Endometrium (tissue), 2 donors: Measurements from ENCODE around the gene KIRREL1.

ENCODE experiments used
- FAIRE-seq: peaks from 2 replicates; lab custom pipeline; 2012; peaks lifted over from hg19 to GRCh38; lab: Jason Lieb, UNC
- donor health status: control.
- donor health status: control.

KIRREL1 gene

DNA sequence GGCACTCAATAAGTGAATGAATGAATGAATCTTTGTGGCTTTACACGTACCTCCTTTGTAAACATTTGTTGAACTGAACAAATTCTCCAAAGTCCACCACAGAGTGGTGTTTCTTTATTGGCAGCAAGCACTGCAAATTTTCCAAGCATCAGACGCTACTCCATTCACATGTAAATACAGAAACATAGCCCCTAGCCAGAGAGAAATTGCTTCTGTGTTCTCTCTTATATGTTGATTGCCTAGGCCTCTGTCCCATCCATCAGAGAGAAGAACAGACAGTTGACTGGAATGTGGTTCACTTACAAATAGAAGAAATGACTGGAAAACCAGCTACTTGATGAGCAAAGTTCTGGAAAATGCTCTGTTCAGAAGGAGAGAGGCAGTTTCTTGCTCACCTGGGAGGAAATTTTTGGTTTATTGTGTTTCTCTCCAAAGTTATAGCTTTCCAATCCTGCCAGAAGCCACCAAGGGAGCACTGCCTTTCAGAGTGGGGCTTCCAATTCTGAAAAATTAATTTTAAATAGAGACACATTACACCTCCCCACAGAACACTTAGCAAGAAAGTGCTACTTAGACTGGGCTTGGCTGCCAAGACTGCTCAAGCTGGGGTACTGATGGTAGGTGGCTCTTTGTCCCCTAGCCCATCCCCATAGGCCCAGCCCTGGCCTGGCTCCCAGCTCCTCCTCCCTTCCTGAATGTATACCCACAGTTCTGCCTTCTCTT is 18.1 kb upstream of the KIRREL1 start:
- FAIRE-seq: no peak

GRCh38 chr1:157976888-157977287 is 16.6 kb upstream of the KIRREL1 start:
- FAIRE-seq: no peak

- FAIRE-seq: no peak
These were observed 14.7 kb upstream of the KIRREL1 start for GRCh38 chr1:157978586-157979403.

- FAIRE-seq: no peak
These were observed 11.3 kb upstream of the KIRREL1 start for GRCh38 chr1:157982136-157982535.

GRCh38 chr1:157983787-157984186 is 9.7 kb upstream of the KIRREL1 start:
- no peak for FAIRE-seq

DNA sequence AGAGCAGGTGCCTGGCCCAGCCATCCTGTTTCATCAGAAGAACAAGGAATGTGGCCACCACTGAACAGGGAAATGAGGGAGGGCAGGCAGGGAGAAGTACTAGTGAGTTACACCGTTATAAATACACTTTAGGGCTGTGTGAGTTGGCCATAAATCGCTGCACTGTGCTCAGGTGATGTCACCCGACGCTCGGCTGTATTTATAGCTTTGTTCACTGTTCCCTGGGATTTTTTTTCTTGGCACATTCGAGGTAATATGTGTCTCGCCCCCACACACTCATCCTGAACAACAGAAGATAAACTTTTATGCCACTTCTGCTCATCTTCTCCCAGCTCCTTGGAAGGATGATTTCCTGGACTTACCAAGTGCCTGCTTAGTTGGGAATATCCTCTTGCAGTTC is 9.0 kb upstream of the KIRREL1 start:
- no peak for FAIRE-seq

DNA sequence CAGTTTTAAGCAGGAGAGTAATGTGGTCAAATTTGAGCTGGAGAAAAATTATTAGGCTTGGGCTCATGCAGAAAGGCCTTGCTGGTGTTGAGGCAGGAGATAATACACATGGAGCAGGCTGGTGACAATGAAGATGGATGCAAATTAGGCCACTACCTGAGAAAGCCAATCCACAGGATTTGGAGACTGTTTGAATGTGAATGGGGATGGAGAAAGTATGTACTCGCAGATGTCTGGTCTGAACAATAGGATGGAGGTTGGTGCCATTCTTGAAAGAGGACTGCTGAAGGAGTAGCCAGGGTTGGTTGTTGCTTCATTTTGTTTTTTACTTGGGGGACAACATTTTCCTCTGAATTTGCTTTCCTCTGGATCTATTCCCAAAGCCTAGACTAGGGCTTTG is 8.0 kb upstream of the KIRREL1 start:
- no peak for FAIRE-seq

GRCh38 chr1:157988002-157988401 is 5.4 kb upstream of the KIRREL1 start:
- no peak for FAIRE-seq

- peak; percentile 55 for FAIRE-seq
These were observed 1.2 kb upstream of the KIRREL1 start for GRCh38 chr1:157992031-157992832.

- FAIRE-seq: no peak
These were observed 655 bp upstream of the KIRREL1 start for GRCh38 chr1:157992833-157993146.

DNA sequence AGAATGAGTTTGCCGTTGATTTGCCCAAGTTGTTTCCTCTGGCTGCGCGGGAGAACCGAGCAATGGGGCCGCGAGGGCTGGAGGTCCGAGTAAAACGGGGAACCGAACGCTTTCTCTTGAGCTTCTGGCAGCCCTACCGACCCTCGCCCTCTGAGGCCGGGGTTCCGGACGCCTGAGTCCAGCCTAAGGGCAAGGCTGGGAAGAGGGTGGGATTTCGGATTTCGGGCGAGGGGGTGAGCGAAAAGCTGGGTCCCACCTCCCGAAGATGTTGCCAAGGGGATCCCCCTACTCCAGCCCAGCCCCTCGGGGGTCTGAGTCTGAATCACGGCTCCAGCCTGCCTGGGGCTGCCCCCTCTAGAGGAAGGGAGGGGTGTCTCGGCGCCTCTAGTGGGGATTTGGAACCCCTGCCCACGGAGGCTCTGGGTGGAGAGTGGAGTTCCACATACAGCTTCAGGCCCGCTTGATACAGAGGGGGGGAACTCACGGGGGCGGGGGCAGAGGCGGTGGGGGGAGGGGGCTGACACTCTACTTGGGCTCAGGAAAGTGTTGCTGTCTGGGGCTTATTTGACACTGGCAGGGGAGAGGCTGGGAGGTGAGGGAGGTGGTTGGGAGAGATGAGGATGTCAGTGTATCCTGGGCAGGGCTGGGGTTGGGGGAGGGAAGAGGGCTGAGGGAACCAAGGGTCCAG is 617 bp downstream of the KIRREL1 start:
- FAIRE-seq: no peak

GRCh38 chr1:157994704-157995582 is 1.5 kb downstream of the KIRREL1 start:
- no peak for FAIRE-seq

GRCh38 chr1:157995583-157996169 is 2.2 kb downstream of the KIRREL1 start:
- no peak for FAIRE-seq

DNA sequence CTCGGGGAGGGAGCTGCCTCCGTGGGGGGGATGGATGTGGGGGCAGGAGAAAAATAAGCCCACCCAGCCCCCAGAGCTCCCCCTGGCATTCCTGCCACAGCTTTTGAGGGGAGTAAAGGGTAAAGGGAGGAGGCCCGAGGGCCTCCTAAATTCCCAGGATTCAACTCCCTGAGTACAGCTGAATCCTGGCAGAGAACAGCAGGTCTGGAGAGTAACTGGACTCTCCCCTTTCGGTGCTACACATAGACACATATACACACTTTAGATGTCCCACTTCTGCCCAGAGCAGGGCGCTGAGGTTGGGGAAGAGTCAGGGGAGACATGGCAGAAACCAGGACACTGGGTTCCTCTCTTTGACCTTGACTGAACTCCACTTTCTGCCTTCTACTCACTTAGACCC is 3.0 kb downstream of the KIRREL1 start:
- FAIRE-seq: no peak

DNA sequence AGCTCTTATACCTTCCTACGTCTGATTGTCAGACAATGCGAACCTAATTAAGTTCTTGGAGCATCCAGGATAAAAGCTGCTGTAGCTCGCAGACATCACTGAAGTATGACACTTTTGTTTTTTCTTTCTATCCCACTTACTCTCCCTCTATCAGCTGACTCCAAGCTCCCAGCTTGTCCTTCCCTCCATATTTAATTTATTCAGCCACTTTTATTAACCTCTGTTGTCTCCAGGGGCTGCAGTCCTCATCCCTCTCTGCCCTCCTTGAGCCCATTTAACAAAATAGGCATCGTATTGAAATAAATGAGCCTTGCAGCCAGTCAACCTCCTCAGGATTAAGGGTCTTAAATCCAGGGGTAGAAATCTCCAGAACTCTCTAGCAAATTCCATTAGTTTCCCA is 7.1 kb downstream of the KIRREL1 start:
- FAIRE-seq: no peak

DNA sequence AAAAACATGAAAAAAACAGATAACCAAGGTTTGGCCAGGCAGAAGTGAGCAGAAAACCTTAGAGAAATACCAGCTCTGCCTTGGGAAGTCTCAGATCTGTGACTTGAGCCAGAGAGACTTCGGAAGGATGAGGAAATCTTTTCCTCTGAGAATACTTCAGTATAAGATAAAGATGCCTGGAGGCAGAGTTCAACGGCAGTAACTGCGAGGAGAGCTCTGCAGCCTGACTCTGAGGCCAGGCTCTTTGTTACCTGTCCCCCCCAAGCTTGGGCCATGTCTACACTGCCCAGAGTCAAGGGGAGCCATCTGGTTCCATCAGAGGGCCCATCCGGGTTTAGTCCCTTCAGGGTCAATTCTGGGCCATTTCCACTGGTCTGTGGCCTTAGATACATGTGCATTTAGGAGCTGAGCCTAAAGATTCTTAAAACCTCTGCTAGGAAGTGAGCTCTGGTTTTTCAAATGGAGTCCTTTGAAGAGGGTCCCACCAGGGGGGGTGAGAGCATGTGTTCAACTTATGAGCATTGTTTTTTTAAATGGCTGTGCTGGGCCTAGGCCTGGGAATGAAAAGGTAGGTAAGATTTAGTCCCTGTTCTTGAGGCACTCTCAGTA is 8.7 kb downstream of the KIRREL1 start:
- FAIRE-seq: no peak

GRCh38 chr1:158002631-158003405 is 9.4 kb downstream of the KIRREL1 start:
- peak; percentile 86 for FAIRE-seq

DNA sequence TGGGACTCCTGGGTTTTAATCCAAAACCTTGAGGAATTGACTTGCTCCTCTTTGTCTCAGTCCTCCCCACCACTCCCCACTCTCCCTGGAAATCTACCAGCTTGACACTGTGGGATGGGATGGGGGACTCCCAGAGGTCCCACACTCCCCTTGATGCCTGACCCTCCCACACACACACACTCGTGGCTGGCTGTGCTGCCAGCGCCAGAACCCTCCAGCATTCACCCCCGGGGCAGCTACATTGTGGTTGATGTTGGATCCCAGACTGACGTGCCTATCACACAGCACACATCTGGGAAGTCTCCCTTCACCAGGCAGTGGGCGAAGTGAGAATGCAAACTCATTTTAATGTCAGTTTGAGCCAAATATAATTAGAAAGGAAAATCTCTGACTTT is 10.0 kb downstream of the KIRREL1 start:
- no peak for FAIRE-seq

DNA sequence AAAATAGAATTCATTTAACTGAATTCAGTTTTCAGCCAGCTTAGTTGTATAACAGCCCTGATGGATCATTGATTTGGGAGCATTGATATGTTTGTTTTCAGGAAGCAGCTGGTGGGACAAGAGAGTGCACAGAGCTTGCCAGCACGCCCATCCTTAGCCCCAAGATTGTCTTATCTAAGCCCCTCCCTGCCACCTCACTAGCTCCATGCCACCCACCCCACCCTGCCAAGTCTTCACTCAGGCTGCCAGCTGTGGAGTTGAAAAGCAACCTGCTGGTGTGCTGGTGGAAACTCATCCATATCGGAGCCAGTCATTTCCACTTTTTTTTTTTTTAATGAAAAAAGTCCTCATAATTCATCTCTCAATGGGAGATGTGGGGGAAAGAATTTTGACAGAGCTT is 11.8 kb downstream of the KIRREL1 start:
- no peak for FAIRE-seq

DNA sequence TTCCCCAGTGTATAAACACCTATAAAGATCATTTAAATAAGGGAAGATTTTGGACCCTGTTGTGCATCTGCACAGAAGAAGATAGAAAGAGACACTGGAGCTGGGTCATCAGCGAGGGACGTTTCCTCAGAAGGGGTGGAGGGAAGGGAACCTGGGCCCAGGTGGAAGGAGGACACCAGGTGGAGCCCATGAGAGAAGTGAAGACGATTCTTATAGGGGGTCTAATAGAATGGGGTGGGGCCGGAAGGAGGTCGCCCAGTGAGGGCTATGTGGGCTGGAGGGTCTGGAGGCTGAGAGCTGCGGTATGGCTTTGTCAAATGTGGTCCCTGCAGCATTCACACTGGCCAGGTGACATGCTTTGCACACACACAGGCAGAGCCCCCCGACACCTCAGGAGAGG is 13.7 kb downstream of the KIRREL1 start:
- FAIRE-seq: no peak
